Measurements from ENCODE around the gene ZFP36. TPM values are rescaled to one million over a fixed set of nuclear protein-coding genes. Genes with fewer than 3 reads are reported as not detected.

ZFP36 gene
- total RNA-seq, 6 donors from 2014 or later: 195 to 525 (median 238) TPM

GRCh38 chr19:39379865-39380396, 26.7 kb upstream of the ZFP36 start:
- Histone ChIP-seq H3K9me3 (no peaks in the 10 kb centered on the region), H3K36me3 (peaks cover 61 to 99% (median 94%) of the 10 kb centered on the region in 4 donors), H3K27me3 (no peaks in the 10 kb centered on the region), H3K4me3 (no peak overlapping the region), H3K27ac (no peak overlapping the region), H3K4me1 (no peaks in the 10 kb centered on the region)
- ATAC-seq (ENCODE audit: low FRiP score in 2 of 2): peak in 1 of 2 donors; percentile 23
- DNase-seq: no peak
- TF ChIP-seq CTCF (IDR thresholded peaks at IDR 0.05) (no peak), POLR2AphosphoS5 (IDR thresholded peaks at IDR 0.05) (no peak), POLR2A (IDR thresholded peaks at IDR 0.05) (no peak), EP300 (IDR thresholded peaks at IDR 0.05) (no peak)
- WGBS, 2 donors: 93 to 94% methylated on average over 14 of the region's 14 CpGs

GRCh38 chr19:39380521-39381502, 25.8 kb upstream of the ZFP36 start:
- Histone ChIP-seq H3K4me1 (no peaks in the 10 kb centered on the region), H3K4me3 (no peak overlapping the region), H3K27ac (no peak overlapping the region), H3K36me3 (peaks cover 59 to 99% (median 94%) of the 10 kb centered on the region in 4 donors), H3K27me3 (no peaks in the 10 kb centered on the region), H3K9me3 (no peaks in the 10 kb centered on the region)
- TF ChIP-seq POLR2AphosphoS5 (IDR thresholded peaks at IDR 0.05) (no peak), EP300 (IDR thresholded peaks at IDR 0.05) (no peak), POLR2A (IDR thresholded peaks at IDR 0.05) (no peak), CTCF (IDR thresholded peaks at IDR 0.05) (no peak)
- ATAC-seq (ENCODE audit: low FRiP score in 2 of 2) (no peak), DNase-seq (no peak)
- 93 to 95% methylated on average over 15 to 16 of the region's 17 CpGs for WGBS, 2 donors

- no peak for DNase-seq
- no peaks in the 10 kb centered on the region for H3K27me3 ChIP-seq
- TF ChIP-seq POLR2A (IDR thresholded peaks at IDR 0.05) (no peak), EP300 (IDR thresholded peaks at IDR 0.05) (no peak), POLR2AphosphoS5 (IDR thresholded peaks at IDR 0.05) (no peak), CTCF (IDR thresholded peaks at IDR 0.05) (no peak)
- no peak overlapping the region for H3K4me3 ChIP-seq
- 85 to 88% methylated on average over 10 of the region's 10 CpGs for WGBS, 2 donors
- H3K36me3 ChIP-seq: peaks cover 51 to 99% (median 94%) of the 10 kb centered on the region in 4 donors
- no peak overlapping the region for H3K27ac ChIP-seq
- ATAC-seq (ENCODE audit: low FRiP score in 2 of 2): no peak
- no peaks in the 10 kb centered on the region for H3K4me1 ChIP-seq
- no peaks in the 10 kb centered on the region for H3K9me3 ChIP-seq
These were observed 24.6 kb upstream of the ZFP36 start for GRCh38 chr19:39381910-39382611.

DNA sequence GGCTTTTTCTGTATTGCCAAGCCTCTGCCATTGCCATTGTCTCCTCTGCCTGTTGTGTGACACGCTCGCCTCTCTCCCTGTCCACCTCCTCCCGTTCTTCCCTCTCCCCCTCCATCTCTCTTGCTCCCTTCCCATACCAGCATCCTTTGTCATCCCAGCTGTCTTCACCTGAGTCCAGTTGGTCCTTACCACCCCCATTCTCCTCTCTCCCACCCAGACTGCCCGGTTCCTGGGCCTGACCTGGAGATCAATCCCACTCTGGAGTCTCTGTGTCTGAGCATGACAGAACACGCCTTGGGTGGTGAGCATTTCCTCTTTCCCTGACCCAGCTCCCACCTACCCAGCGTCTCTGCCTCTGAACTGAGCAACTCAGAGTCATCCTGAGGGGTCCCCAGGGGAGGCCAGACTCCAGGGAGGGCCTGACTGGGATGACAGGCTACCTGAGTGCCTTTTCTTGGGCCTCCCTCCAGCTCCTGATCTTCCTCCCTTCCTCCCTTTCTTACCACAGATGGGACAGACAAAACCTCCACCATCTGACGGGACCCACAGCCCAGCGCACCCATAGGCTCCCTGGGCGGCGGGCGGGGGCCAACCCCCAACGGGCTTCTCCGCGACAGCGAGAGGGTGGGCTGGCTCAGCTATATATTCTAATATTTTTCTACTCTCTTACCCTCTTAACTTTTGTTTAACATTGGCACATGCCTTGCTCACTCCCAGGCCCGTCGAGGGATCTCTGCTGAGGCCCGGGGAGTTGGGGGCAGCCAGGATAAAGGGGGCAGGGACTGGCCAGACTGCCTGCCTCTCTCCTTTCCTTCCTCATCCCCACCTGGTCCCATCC, 23.4 kb upstream of the ZFP36 start:
- no peak overlapping the region for H3K4me3 ChIP-seq
- no peaks in the 10 kb centered on the region for H3K9me3 ChIP-seq
- peaks cover 40 to 99% (median 93%) of the 10 kb centered on the region in 4 donors for H3K36me3 ChIP-seq
- no peak for TF ChIP-seq POLR2AphosphoS5 (IDR thresholded peaks at IDR 0.05)
- TF ChIP-seq EP300 (IDR thresholded peaks at IDR 0.05): no peak
- TF ChIP-seq CTCF (IDR thresholded peaks at IDR 0.05): no peak
- TF ChIP-seq POLR2A (IDR thresholded peaks at IDR 0.05): no peak
- no peaks in the 10 kb centered on the region for H3K27me3 ChIP-seq
- DNase-seq (peak in 1 of 2 donors; percentile 62), ATAC-seq (ENCODE audit: low FRiP score in 2 of 2) (no peak)
- WGBS, 2 donors: 91 to 92% methylated on average over 18 of the region's 18 CpGs
- H3K4me1 ChIP-seq: no peaks in the 10 kb centered on the region
- no peak overlapping the region for H3K27ac ChIP-seq

Data from upper lobe of left lung (tissue), 6 donors.